ENCODE results near the gene TMEM184A.

TMEM184A gene

DNA sequence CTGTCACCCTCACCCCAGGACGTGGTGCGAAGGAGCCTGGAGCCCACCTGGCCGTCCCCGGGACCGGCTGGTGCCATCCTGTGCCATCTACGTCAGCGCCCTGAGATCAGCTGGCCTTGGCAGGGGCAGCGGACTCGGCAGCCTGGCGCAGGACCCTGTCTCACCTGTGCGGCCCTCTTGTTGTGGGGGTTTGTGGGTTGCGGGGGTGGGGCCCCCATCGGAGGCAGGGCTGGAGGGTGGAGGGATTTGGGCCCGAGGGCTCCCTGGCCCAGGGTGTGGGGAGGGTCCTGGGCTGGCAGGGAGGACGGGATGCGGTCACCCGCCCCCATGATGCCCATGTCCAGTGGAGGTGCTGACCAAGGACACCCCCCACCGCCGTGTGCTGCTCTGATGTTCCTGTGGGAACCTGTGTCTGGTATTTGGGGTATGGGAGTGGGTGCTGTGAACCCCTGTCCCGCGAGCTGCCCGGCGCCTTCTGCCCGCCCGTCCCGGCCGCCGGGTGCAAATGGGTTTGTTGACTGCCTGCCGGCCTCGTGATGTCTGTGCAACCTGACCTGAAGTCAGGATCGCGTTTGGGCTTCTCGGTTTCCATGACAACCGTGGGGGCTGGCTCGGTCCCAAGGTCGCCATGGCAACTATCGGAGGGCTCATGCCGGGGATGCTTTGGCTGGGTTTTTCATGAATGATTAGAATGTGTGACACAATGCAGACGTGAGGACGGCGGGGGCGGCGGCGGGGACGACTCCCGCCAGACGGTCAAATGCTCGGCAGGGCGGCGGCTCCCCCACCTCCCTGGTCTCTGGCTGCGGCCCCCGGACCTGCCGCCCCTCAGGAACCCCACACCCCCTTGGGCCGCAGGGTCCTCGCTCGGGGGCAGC, 18.2 kb downstream of the TMEM184A start:
- H3K36me3 ChIP-seq (ENCODE audit: insufficient read depth, low read length), result no peaks in the 10 kb centered on the region
- no peak overlapping the region for H2AFZ ChIP-seq (ENCODE audit: low read length, unreplicated experiment)
- peaks cover 34% of the 10 kb centered on the region for H3K79me2 ChIP-seq (ENCODE audit: control insufficient read depth, insufficient read depth, low read length, unreplicated experiment)
- H3K27ac ChIP-seq (ENCODE audit: low read depth, low read length), result peak overlapping the region; percentile 98
- H3K27me3 ChIP-seq (ENCODE audit: insufficient read depth, low read length), result no peaks in the 10 kb centered on the region
- H3K4me3 ChIP-seq (ENCODE audit: low read depth, low read length), result peak overlapping the region; percentile 77
- H3K4me1 ChIP-seq (ENCODE audit: control insufficient read depth, insufficient read depth, low read length, unreplicated experiment), result peaks cover 41% of the 10 kb centered on the region

DNA sequence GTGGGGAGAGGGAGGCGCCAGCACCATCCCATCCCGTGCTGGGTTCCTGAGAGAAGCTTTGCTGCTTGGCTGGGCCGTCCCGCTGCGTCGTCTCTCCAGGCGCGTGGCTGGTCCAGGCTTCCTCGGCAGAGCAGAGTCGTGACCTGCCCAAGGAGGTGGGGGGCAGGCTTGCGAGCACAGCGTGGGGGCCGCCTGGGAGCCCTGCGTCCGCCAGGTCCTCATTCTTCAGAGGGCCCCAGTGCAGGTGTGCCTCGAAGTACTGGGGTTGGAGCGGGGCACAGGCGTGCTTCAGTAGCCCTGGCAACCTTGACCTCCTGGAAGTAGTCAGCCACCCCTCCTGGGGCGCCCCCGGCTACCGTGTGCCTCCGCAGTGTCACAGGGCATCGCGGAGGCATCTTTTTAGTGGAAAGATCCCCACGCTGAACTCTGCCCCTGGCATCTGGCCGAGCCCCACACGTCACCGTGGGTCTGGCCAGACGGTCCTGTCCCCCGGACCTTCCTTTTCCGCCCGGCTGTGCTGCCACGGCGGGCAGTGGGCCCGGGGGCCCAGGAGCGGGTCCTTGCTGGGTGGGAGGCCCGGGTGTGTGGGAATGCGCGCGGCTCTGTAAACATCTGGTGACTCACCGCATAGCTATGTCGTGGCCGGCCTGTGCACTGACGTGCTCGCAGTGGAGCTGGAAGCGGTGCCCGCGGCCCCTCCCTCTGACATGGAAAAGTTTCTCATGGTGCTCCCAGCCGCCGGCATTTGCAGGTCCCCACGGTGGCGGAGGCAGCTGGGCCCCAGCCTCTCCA, 19.1 kb downstream of the TMEM184A start:
- H3K79me2 ChIP-seq (ENCODE audit: control insufficient read depth, insufficient read depth, low read length, unreplicated experiment), result peaks cover 34% of the 10 kb centered on the region
- H3K4me3 ChIP-seq (ENCODE audit: low read depth, low read length), result peak overlapping the region; percentile 77
- no peaks in the 10 kb centered on the region for H3K36me3 ChIP-seq (ENCODE audit: insufficient read depth, low read length)
- peaks cover 48% of the 10 kb centered on the region for H3K4me1 ChIP-seq (ENCODE audit: control insufficient read depth, insufficient read depth, low read length, unreplicated experiment)
- H3K27ac ChIP-seq (ENCODE audit: low read depth, low read length), result peak overlapping the region; percentile 98
- H3K27me3 ChIP-seq (ENCODE audit: insufficient read depth, low read length), result no peaks in the 10 kb centered on the region
- H2AFZ ChIP-seq (ENCODE audit: low read length, unreplicated experiment), result no peak overlapping the region

DNA sequence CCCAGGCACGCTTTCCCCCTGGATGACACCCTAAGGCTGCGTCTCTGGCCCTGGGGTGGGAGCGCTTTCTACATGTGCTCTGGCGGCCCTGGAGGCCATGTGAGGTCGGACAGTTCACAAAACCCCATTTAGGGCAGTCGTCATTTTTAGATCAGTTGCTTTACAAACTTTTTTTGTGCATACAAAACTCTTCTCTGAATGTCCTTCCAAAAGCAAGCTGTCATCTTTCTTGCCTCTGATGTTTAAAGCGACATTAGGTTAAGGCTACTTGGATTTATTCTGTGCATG, 19.6 kb downstream of the TMEM184A start:
- Histone ChIP-seq H3K4me3 (ENCODE audit: low read depth, low read length) (peak overlapping the region; percentile 77; the same call in 1 of the 2 replicates), H3K36me3 (ENCODE audit: insufficient read depth, low read length) (no peaks in the 10 kb centered on the region), H3K27ac (ENCODE audit: low read depth, low read length) (peak overlapping the region; percentile 98), H3K79me2 (ENCODE audit: control insufficient read depth, insufficient read depth, low read length, unreplicated experiment) (peaks cover 34% of the 10 kb centered on the region), H3K27me3 (ENCODE audit: insufficient read depth, low read length) (no peaks in the 10 kb centered on the region), H2AFZ (ENCODE audit: low read length, unreplicated experiment) (no peak overlapping the region), H3K4me1 (ENCODE audit: control insufficient read depth, insufficient read depth, low read length, unreplicated experiment) (peaks cover 52% of the 10 kb centered on the region)

- peak overlapping the region; percentile 98; the same call in 1 of the 2 replicates for H3K27ac ChIP-seq (ENCODE audit: low read depth, low read length)
- peaks cover 34% of the 10 kb centered on the region for H3K79me2 ChIP-seq (ENCODE audit: control insufficient read depth, insufficient read depth, low read length, unreplicated experiment)
- H3K36me3 ChIP-seq (ENCODE audit: insufficient read depth, low read length), result no peaks in the 10 kb centered on the region
These were observed 20.1 kb downstream of the TMEM184A start for GRCh38 chr7:1535701-1536454.

GRCh38 chr7:1535100-1535458, 20.9 kb downstream of the TMEM184A start:
- H3K4me1 ChIP-seq (ENCODE audit: control insufficient read depth, insufficient read depth, low read length, unreplicated experiment), result peaks cover 52% of the 10 kb centered on the region
- H2AFZ ChIP-seq (ENCODE audit: low read length, unreplicated experiment), result no peak overlapping the region
- no peaks in the 10 kb centered on the region for H3K36me3 ChIP-seq (ENCODE audit: insufficient read depth, low read length)
- peaks cover 34% of the 10 kb centered on the region for H3K79me2 ChIP-seq (ENCODE audit: control insufficient read depth, insufficient read depth, low read length, unreplicated experiment)
- no peaks in the 10 kb centered on the region for H3K27me3 ChIP-seq (ENCODE audit: insufficient read depth, low read length)
- H3K27ac ChIP-seq (ENCODE audit: low read depth, low read length), result no peak overlapping the region
- H3K4me3 ChIP-seq (ENCODE audit: low read depth, low read length), result no peak overlapping the region

More at GRCh38 chr7:1535701-1536454, 20.1 kb downstream of the TMEM184A start:
- H2AFZ ChIP-seq (ENCODE audit: low read length, unreplicated experiment), result no peak overlapping the region
- no peak overlapping the region for H3K4me3 ChIP-seq (ENCODE audit: low read depth, low read length)
- peaks cover 52% of the 10 kb centered on the region for H3K4me1 ChIP-seq (ENCODE audit: control insufficient read depth, insufficient read depth, low read length, unreplicated experiment)
- H3K27me3 ChIP-seq (ENCODE audit: insufficient read depth, low read length), result no peaks in the 10 kb centered on the region

GRCh38 chr7:1534330-1535099, 21.5 kb downstream of the TMEM184A start:
- no peaks in the 10 kb centered on the region for H3K36me3 ChIP-seq (ENCODE audit: insufficient read depth, low read length)
- H3K79me2 ChIP-seq (ENCODE audit: control insufficient read depth, insufficient read depth, low read length, unreplicated experiment), result peaks cover 33% of the 10 kb centered on the region
- peak overlapping the region; percentile 97 for H3K27ac ChIP-seq (ENCODE audit: low read depth, low read length)
- no peak overlapping the region for H2AFZ ChIP-seq (ENCODE audit: low read length, unreplicated experiment)
- peaks cover 52% of the 10 kb centered on the region for H3K4me1 ChIP-seq (ENCODE audit: control insufficient read depth, insufficient read depth, low read length, unreplicated experiment)
- H3K4me3 ChIP-seq (ENCODE audit: low read depth, low read length), result no peak overlapping the region
- H3K27me3 ChIP-seq (ENCODE audit: insufficient read depth, low read length), result no peaks in the 10 kb centered on the region

DNA sequence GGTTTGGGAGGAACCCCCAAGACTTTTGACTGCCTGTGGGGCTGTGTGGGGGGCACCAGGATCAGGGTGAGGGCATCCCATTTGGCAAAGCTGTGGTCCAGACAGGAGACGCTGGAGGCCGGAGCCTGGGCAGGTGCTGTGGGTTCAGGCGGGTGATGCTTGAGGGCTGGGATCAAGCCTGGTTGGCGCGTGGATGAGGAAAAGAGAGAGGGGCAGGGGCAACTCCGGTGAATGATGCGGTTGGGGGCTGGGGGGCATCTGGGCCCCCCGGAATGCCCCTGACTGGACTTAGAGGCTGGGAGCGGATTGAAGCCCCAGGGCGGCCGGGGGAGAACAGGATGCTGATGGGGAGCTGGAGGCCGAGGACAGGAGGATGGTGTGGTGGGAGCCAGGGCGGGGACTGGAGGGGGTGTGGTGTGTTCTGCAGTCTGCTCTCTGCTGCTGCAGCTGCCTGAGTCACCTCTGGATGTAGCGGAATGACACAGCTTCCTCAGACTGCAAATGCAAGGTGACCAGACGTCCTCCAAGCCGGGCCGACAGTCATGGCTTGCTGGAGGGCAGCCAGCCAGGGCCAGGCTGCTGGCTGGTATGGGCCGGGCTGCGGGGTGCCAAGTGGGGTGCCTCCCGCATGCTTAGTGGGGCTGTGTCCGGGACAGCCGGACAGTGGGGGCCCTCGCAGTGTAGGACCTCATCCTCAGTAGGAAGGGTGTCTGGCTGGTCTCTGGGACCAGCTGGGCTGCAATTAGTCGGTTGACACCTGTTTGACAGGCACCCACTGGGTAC, 22.3 kb downstream of the TMEM184A start:
- peak overlapping the region; percentile 97 for H3K27ac ChIP-seq (ENCODE audit: low read depth, low read length)
- H3K79me2 ChIP-seq (ENCODE audit: control insufficient read depth, insufficient read depth, low read length, unreplicated experiment), result peaks cover 26% of the 10 kb centered on the region
- H2AFZ ChIP-seq (ENCODE audit: low read length, unreplicated experiment), result no peak overlapping the region
- no peaks in the 10 kb centered on the region for H3K36me3 ChIP-seq (ENCODE audit: insufficient read depth, low read length)
- H3K4me1 ChIP-seq (ENCODE audit: control insufficient read depth, insufficient read depth, low read length, unreplicated experiment), result peaks cover 48% of the 10 kb centered on the region
- peak overlapping the region; percentile 75 for H3K4me3 ChIP-seq (ENCODE audit: low read depth, low read length)
- H3K27me3 ChIP-seq (ENCODE audit: insufficient read depth, low read length), result no peaks in the 10 kb centered on the region

DNA sequence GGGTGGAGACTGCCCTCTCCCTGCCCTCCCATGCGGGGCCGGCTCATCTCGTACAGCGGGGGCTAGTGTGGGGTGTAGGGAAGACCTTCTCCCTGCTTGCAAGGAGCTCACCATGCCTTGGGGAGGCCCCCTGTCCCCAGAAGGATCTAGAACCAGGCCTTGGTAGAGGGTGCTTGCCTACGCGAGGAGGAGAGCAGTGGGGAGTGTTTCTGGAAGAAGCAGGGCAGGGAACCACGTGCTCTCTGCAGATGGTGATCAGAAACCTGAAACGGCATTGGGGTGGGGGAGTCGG, 22.8 kb downstream of the TMEM184A start:
- H3K27me3 ChIP-seq (ENCODE audit: insufficient read depth, low read length), result no peaks in the 10 kb centered on the region
- no peaks in the 10 kb centered on the region for H3K36me3 ChIP-seq (ENCODE audit: insufficient read depth, low read length)
- no peak overlapping the region for H2AFZ ChIP-seq (ENCODE audit: low read length, unreplicated experiment)
- H3K79me2 ChIP-seq (ENCODE audit: control insufficient read depth, insufficient read depth, low read length, unreplicated experiment), result peaks cover 21% of the 10 kb centered on the region
- H3K27ac ChIP-seq (ENCODE audit: low read depth, low read length), result peak overlapping the region; percentile 97
- peak overlapping the region; percentile 75 for H3K4me3 ChIP-seq (ENCODE audit: low read depth, low read length)
- H3K4me1 ChIP-seq (ENCODE audit: control insufficient read depth, insufficient read depth, low read length, unreplicated experiment), result peaks cover 43% of the 10 kb centered on the region

DNA sequence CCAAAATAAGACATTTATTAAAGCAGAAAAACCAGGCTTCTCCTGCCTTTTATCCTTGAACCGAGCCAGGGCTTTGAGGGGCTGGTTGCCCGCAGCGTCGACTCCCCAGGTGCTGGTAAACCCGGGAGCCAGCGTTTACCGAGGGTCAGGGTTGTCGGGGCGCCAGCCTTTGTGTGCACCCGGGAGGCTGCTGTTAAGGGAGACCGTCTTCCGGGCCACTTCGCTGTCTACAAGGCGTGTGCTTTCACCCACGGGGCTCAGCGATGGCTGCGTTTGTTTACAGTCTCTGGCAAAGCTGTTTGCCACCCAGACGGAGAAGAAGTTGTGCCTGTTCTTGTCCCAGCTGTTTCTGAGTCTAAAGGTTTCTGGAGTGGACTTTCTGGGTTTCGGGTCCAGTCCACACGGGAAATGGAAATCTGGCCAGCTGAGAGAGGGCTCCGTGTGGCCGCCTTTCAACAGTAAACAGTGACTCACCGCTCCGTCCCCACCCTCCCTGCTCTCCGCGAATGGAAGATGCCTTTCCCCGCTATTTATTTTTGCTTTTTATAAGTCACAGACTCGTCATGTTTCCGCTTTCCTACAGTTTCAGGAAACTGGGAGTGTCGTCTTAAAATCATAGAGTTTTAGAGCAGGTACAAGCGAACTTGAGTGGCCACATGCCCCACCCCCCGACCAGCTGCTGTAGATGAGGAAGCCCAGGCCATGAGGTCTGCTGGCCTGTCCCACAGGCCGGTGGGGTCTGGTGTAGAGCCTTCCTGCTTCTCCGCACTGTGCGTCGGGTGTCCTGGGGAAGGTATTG, 23.4 kb downstream of the TMEM184A start:
- peak overlapping the region; percentile 75 for H3K4me3 ChIP-seq (ENCODE audit: low read depth, low read length)
- H2AFZ ChIP-seq (ENCODE audit: low read length, unreplicated experiment), result peak overlapping the region; percentile 3
- peak overlapping the region; percentile 97 for H3K27ac ChIP-seq (ENCODE audit: low read depth, low read length)
- H3K79me2 ChIP-seq (ENCODE audit: control insufficient read depth, insufficient read depth, low read length, unreplicated experiment), result peaks cover 20% of the 10 kb centered on the region
- H3K36me3 ChIP-seq (ENCODE audit: insufficient read depth, low read length), result no peaks in the 10 kb centered on the region
- no peaks in the 10 kb centered on the region for H3K27me3 ChIP-seq (ENCODE audit: insufficient read depth, low read length)
- H3K4me1 ChIP-seq (ENCODE audit: control insufficient read depth, insufficient read depth, low read length, unreplicated experiment), result peaks cover 42% of the 10 kb centered on the region

All from ACC112 (cell line).